ENCODE measurements around the gene KRTAP5-6.
"Not testable (repeated sequence)": the region's sequence is repeated elsewhere in the genome, so short reads cannot be mapped to it uniquely, and the experiment has no call there.

Gene KRTAP5-6

DNA sequence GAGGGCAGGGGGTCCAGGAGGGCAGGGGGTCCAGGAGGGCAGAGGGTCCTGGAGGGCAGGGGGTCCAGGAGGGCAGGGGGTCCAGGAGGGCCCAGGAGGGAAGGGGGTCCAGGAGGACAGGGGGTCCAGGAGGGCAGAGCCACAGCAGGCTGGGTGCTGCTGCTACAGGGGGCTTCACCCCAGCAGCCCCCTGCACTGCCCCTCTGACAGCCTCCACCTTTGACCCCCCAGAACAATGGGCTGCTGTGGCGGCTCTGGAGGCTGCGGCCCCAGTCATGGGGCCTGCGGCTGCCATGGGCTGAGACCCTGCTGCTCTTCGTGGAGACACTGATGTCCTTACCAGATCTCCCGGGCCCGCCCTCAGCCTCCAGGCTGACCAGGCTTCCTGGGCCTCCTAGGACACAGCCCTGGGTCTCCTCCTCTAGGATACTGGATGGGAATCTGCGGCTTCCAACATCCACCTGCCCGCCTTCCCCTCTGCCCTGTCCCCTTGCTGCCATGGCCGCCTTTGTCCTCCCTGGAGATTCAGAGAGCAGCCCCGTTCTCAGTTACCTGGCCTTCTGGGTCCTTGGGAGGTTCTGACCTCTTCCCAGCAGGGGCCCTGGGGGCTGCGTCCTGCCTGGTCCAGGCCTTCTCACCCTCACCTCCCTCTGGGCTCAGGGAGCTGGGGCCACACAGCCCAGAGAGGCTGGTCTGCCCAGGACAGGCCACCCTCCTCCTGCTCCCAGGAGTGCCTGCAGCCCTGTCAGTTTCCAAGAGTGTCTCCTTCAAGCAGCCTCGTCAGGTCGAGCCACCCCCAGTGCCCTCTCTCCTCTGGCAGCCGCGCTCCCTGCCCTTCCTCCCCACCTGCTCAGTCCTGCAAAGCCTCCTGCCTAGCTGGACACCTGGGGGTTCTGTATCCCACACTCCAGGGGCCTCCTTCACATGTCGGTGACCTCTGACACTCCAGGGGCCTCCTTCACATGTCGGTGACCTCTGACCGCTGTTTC is 11.8 kb upstream of the KRTAP5-6 start:
- DNase-seq, result not testable (repeated sequence)

DNA sequence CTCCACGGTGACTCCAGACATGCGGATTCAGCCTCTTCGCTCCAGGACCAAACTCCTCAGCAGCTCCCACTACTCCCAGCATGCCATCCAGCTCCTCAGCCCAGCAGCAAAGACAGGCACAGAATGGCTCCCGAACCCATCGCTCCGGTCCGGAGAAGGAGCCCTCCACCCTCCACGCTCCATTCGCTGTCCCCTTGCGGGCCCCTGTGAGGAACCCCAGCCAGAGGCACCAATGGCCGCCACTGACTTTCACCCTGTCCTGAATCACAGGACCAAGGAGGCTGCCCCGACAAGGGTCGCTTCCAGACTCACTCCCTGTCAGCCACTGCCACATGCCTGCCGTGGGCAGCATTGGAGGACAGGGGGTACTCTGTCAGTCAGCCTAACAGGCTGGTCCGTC is 10.8 kb upstream of the KRTAP5-6 start:
- not testable (repeated sequence) for DNase-seq

GRCh38 chr11:1688336-1688947 is 8.6 kb upstream of the KRTAP5-6 start:
- not testable (repeated sequence) for DNase-seq

DNA sequence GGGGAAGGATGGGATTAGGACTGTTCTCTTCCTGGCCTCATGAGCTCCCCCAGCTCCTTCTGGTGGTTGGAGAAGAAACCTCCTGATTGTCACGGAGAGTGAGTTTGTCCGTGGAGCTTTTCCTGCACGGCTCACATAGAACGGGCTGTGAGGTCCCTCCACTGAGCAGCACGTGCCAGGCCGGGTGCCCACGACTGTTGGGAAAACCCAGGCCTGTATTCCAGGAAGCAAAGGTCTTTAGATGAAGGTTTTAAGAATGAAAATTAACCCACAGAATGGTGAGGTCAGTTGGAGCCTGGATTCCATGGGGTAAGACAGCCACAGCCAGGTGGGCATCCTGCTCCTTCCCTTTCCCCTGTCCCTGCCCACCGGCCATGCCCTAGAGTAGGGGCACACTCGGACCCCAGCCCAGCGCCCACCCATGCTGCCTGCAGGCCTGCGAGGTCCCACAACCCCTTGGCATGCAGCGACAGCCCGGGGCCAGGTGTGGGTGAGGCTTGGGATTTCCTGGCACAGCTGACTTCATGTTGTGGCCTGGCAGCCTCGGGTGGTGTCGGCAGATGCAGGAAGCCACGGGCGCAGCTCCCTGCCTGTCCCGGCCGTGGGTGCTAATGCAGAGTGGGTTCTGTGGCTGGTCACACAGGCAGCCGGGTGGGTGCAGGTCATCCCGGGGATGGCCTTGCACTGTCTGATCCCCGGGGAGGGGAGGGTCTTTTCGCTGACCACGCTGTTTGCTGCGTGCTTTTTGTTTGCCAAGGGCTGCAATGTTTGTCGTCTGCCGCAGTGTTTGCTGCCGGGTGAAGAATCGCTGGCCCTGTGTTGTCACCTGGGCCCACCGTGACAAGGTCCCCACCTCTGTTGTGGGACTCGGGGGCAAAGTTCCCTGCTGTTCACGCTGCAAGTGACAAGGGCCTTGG is 7.5 kb upstream of the KRTAP5-6 start:
- not testable (repeated sequence) for DNase-seq

DNA sequence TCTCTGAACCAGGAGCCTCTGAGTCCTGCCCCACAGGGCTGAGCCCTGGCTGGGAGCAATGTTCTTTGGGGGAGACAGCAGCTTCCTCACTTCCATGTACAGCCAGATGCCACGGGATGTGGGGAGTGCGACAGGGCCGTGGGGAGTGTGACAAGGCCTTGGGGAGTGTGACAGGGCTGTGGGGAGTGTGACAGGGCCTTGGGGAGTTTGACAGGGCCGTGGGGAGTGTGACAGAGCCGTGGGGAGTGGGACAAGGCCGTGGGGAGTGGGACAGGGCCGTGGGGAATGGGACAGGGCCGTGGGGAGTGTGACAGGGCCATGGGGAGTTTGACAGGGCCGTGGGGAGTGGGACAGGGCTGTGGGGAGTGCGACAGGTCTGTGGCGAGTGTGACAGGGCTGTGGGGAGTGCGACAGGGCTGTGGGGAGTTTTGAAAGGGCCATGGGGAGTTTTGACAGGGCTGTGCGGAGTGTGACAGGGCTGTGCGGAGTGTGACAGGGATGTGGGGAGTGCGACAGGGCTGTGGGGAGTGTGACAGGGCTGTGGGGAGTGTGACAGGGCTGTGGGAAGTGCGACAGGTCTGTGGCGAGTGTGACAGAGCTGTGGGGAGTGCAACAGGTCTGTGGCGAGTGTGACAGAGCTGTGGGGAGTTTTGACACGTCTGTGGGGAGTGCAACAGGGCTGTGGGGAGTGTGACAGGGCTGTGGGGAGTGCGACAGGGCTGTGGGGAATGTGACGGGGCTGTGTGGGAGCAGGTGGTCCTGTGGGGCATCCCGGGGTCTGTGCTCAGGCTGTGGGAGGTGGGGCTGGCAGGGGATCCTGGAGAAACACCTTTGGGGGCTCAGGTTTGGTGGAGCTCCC is 6.6 kb upstream of the KRTAP5-6 start:
- no peak for DNase-seq

DNA sequence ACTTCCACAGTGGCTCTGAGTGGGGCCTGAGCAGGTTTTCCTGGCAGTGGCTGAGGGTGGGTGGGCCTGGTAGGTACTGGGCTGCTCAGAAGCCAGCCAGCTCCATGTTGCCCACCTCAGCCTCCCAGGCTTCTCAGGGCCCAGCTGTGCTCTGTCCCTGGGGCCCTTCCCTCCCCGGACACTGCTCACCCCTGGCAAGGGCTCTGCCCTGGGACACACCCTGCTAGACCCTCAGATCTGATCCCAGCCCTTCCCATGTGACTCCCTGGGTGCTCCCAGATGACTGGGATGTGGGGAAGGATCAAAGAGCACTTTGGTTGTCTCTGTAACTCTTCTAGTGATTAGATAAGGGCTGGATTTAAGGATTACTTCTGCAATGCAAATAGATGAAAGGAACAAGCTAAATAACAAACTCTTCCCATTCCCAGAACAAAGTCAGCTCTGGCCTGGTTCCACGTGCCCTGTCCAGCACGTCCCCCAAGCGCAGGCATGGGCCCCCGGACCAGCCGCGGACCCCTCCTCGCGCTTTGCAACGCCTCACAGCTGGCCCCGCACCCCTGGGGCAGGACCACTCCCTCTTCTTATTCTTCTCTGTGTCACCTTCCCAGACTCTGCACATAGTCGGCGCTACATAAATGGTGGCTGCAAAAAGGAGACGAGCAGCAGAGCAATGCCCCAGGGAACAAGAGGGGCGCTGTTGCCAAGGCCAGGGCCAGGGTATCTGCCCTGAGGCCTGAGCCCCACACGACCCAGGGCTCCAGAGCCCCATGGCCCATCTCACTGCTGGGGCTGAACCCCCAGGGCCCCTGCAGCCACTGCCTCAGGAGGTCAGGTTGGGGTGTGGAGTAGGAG is 5.7 kb upstream of the KRTAP5-6 start:
- no peak for DNase-seq

DNA sequence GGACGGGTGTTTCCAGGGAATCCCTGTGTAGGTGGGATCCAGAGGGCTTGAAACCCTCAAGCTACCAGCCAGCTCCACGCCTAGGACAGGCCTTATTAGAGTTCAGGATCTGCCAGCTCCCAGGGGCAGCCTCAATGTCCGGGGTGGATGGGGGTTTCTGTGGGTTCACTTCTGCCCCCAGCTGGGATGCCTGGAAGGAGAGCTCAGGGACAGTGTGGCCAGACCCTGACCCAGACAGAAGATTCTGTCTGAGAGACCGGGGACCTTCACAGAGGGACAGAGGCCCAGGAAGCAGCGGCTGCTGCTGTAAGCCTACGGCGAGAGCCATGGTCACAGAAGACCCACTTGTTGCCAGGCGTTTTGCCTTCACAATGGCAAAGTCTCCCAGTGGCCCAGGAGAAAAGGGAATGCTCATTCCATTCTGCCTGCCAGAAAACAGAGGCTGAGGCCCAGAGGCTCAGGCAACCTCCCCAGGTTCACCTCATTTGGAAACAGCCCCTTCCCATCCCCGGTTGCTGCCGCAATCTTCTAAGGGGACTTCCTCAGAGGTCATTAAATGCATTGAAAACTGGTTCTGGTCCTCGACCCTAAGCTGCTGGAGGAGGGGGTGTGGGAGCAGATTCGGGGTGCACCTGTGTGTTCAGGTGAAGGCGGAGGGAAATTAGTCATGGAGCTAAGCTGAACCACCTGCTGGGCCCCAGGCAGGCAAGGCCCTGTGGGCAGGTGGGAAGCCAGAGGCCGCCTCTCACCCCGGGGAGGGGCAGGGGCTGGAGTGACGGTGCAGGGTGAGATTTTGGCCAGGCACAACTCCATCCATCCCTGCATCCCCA is 4.9 kb upstream of the KRTAP5-6 start:
- DNase-seq, result no peak

- no peak for DNase-seq
Observed at GRCh38 chr11:1692708-1693326, 4.2 kb upstream of the KRTAP5-6 start.

DNA sequence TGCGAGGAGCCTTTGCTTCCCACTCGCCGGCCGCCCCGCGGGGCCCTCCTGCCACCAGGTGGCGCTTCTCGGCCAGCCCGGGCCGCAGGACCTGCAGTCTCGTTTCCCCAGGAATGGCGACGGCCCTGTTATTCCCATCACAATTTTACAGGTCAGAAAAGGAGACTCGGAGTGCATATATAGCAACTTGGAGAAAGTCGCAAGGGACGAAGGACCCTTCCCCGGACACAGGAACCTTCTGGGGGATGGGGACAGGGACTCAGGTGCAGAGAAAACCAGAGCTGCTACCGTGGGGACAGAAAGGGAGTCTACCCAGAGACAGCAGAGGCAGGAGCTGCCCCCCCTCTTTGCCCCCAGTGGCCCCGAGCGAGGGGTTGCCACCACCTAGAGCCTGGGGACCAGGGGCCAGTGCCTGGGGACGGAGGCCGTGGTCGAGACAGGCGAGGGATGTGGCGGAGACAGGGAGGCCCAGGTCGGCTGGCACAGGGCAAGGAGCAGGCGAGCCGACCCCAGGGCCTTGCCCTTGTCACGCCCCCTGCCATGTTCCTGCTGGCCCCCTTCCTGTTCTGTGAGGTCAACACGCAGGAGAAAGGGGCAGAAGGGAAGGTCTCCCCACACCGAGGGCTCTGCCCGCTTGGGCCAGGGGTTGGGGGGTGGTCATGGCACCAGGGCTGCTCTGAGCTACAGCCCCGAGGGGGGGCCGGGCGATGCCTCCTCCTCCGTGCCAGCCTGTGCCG is 3.5 kb upstream of the KRTAP5-6 start:
- DNase-seq, result peak; percentile 75

DNA sequence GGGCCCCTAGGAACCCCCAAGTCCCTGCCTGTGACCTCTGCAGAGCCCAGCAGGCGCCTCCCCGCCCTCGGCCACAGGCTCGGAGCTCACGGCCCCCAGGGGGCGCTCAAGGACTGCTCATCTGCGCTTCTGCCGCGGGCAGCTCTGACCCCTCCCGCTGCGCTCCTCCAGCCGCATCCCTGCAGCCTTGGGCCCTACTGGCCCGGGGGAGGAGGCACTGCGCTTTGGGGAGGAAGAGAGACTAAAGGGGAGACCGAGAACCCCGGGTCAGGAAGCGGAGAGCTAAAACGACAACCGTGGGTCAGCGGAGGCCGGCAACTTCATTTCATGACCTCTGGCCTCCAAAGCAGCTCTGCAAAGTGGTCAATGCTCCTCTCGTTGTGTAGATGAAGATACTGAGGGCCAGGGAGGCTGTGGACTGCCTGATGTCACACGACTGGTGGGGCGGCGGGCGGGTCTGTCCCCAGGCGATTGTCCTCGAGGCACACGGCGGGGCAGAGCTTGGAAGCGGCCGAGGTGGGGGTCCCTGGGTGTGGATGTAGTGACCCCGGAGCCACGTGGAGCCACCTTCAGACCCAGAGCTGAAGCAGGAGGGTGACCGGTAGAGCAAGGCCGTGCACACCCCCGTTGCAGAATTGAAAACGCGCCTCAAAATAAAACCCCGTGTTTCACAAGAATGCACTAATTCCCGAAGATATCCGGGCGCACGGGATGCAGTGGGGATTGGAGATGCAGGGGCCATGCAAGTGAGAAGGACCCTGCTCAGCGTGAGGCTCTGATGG is 2.7 kb upstream of the KRTAP5-6 start:
- DNase-seq, result peak; percentile 85

GRCh38 chr11:1694846-1695547 is 2.0 kb upstream of the KRTAP5-6 start:
- DNase-seq, result no peak

GRCh38 chr11:1695548-1696108 is 1.4 kb upstream of the KRTAP5-6 start:
- DNase-seq, result no peak

GRCh38 chr11:1699771-1700170 is 2.8 kb downstream of the KRTAP5-6 start:
- DNase-seq, result no peak

DNA sequence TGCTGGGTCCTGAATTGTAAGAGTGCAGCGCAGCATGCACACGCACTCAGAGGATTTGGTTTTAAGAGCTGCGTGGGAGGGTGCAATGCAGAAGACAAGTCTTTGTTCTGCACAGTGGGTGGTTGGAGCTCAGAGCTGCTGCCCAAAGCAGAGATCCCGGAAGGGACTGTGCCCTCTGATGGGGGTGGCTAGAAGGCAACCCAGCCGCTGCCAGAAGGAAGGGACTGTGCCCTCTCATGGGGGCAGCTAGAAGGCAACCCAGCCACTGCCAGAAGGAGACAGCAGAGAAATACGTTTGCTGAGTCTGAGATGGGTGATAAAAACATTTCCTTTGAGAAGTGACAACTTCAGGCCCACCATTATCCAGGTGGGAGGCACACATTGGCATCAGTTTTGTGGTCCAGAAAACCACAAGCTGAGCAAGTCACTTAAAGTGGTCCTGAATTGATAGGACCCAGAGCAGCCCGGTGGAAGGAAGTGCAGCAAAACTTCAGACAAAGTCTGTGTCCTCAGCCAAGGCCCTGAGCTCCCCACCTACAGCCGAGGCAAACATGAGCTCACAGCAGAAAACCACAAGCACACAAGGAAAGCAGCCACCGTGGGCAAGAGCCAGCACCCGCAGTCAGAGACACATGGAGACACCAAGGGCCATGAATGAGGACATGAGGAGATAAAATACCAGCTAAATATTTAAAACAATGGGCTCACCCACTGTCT is 4.3 kb downstream of the KRTAP5-6 start:
- DNase-seq, result no peak

DNA sequence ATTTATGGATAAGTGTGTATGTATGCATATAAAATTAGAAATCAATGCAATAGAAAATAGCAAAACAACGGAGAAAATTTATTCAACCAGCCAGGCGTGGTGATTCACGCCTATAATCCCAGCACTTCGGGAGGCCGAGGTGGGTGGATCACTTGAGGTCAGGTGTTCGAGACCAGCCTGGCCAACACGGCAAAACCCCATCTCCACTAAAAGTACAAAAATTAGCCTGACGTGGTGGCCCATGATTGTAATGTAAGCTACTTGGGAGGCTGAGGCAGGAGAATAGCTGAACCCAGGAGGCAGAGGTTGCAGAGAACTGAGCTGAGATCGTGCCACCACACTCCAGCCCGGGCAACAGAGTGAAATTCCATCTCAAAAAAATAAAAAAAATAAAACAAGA is 5.5 kb downstream of the KRTAP5-6 start:
- DNase-seq, result no peak

- DNase-seq, result no peak
Observed at GRCh38 chr11:1703146-1703545, 6.2 kb downstream of the KRTAP5-6 start.
